Astrocyte (in vitro differentiated cells and primary cell): ENCODE data around the gene ING1. TPM values are rescaled to one million over a fixed set of nuclear protein-coding genes. Genes with fewer than 3 reads are reported as not detected.

Experiments
- DNase-seq: peaks from one replicate; pipeline ENCODE4 v3.0.0-alpha.2; 2010; ENCODE audit warnings: low read depth
- FAIRE-seq: peaks from 2 replicates; lab custom pipeline; 2011; peaks lifted over from hg19 to GRCh38; lab: Jason Lieb, UNC
- H2AFZ ChIP-seq: 2 replicates; pipeline ENCODE4 v1.6.0; 2012; ENCODE audit warnings: low read depth, low read length, inconsistent platforms
- H3K27ac ChIP-seq: 2 replicates; pipeline ENCODE4 v1.5.1; 2011; ENCODE audit warnings: low read depth, low read length, inconsistent platforms
- H3K27me3 ChIP-seq: 2 replicates; pipeline ENCODE4 v1.6.0; 2011; ENCODE audit warnings: low read length, inconsistent platforms; ENCODE audit not compliant: insufficient read depth
- H3K36me3 ChIP-seq: 2 replicates; pipeline ENCODE4 v1.5.1; 2011; ENCODE audit warnings: low read length, inconsistent platforms; ENCODE audit not compliant: insufficient read depth
- H3K4me1 ChIP-seq: 2 replicates; pipeline ENCODE4 v1.5.1; 2011; ENCODE audit warnings: low read length, inconsistent platforms; ENCODE audit not compliant: insufficient read depth
- H3K4me2 ChIP-seq: 2 replicates; pipeline ENCODE4 v1.6.0; 2012; ENCODE audit warnings: low read length, inconsistent platforms
- H3K4me3 ChIP-seq: 2 replicates; pipeline ENCODE4 v1.5.1; 2011; ENCODE audit warnings: low read depth, mild to moderate bottlenecking, low read length, inconsistent platforms; ENCODE audit not compliant: insufficient read depth
- H3K79me2 ChIP-seq: 2 replicates; pipeline ENCODE4 v1.6.0; 2012; ENCODE audit warnings: mild to moderate bottlenecking, low read length, inconsistent platforms; ENCODE audit not compliant: insufficient read depth
- H3K9ac ChIP-seq: 2 replicates; pipeline ENCODE4 v1.6.0; 2012; ENCODE audit warnings: mild to moderate bottlenecking, low read length, inconsistent platforms
- H3K9me3 ChIP-seq: 2 replicates; pipeline ENCODE4 v1.5.1; 2012; ENCODE audit warnings: low read depth, mild to moderate bottlenecking, low read length, inconsistent platforms; ENCODE audit not compliant: insufficient read depth
- H4K20me1 ChIP-seq: 2 replicates; pipeline ENCODE4 v1.6.0; 2012; ENCODE audit warnings: low read length, inconsistent platforms; ENCODE audit not compliant: insufficient read depth
- H3K27ac Mint-ChIP-seq: one replicate; pipeline ENCODE4 v1.8.0; 2021; ENCODE audit warnings: mild to moderate bottlenecking, mixed read lengths; ENCODE audit not compliant: unreplicated experiment
- H3K27me3 Mint-ChIP-seq: one replicate; pipeline ENCODE4 v1.8.0; 2021; ENCODE audit warnings: low read depth, mixed read lengths; ENCODE audit not compliant: unreplicated experiment
- H3K36me3 Mint-ChIP-seq: one replicate; pipeline ENCODE4 v1.8.0; 2021; ENCODE audit warnings: low read depth, mixed read lengths; ENCODE audit not compliant: unreplicated experiment
- H3K4me1 Mint-ChIP-seq: one replicate; pipeline ENCODE4 v1.8.0; 2021; ENCODE audit warnings: low read depth, mixed read lengths; ENCODE audit not compliant: unreplicated experiment
- H3K4me3 Mint-ChIP-seq: one replicate; pipeline ENCODE4 v1.8.0; 2021; ENCODE audit warnings: mild to moderate bottlenecking, moderate library complexity, mixed read lengths; ENCODE audit not compliant: unreplicated experiment
- H3K9me3 Mint-ChIP-seq: one replicate; pipeline ENCODE4 v1.8.0; 2021; ENCODE audit warnings: mild to moderate bottlenecking, mixed read lengths; ENCODE audit not compliant: unreplicated experiment
- CTCF ChIP-seq: IDR thresholded peaks from 2 replicates; pipeline ENCODE4 v1.5.1; 2011; ENCODE audit warnings: low read depth, mild to moderate bottlenecking, inconsistent platforms, low read length, moderate library complexity; ENCODE audit not compliant: insufficient read depth
- EZH2 ChIP-seq: IDR thresholded peaks from 2 replicates; pipeline ENCODE4 v1.6.1; 2012; ENCODE audit warnings: mild to moderate bottlenecking, low read length, inconsistent platforms; ENCODE audit not compliant: insufficient read depth
- total RNA-seq: library from RNA; stranded (reverse); gene quantifications from 2 replicates; pipeline ENCODE4 v1.2.1, GENCODE V29; 2021

The ING1 gene
- total RNA-seq, 1 donor from 2014 or later, result 11.8 TPM

GRCh38 chr13:110683203-110683883, 30.2 kb upstream of the ING1 start:
- Mint-ChIP-seq H3K27me3 (no peaks in the 10 kb centered on the region), H3K36me3 (peaks cover 19% of the 10 kb centered on the region), H3K4me1 (peaks cover 6% of the 10 kb centered on the region), H3K4me3 (no peak overlapping the region), H3K27ac (no peak overlapping the region), H3K9me3 (peaks cover 3% of the 10 kb centered on the region)
- Histone ChIP-seq H3K27ac (no peak overlapping the region), H3K27me3 (no peaks in the 10 kb centered on the region), H3K79me2 (no peaks in the 10 kb centered on the region), H3K9ac (no peak overlapping the region), H3K4me1 (peaks cover 3% of the 10 kb centered on the region), H3K36me3 (peaks cover 12% of the 10 kb centered on the region), H3K4me2 (no peak overlapping the region), H3K9me3 (no peaks in the 10 kb centered on the region), H3K4me3 (no peak overlapping the region), H2AFZ (no peak overlapping the region), H4K20me1 (peaks cover 10% of the 10 kb centered on the region)
- no peak for FAIRE-seq
- DNase-seq, result no peak
- TF ChIP-seq EZH2 (no peak), CTCF (peak; percentile 67)

- H3K27me3 ChIP-seq, result no peaks in the 10 kb centered on the region
- peaks cover 12% of the 10 kb centered on the region for H3K36me3 ChIP-seq
- H3K4me1 ChIP-seq, result peaks cover 3% of the 10 kb centered on the region
- FAIRE-seq (no peak), DNase-seq (no peak)
- no peaks in the 10 kb centered on the region for H3K9me3 ChIP-seq
- H3K4me3 Mint-ChIP-seq, result no peak overlapping the region
- no peak overlapping the region for H3K27ac Mint-ChIP-seq
- H3K79me2 ChIP-seq, result no peaks in the 10 kb centered on the region
- peaks cover 3% of the 10 kb centered on the region for H3K9me3 Mint-ChIP-seq
- H4K20me1 ChIP-seq, result peaks cover 10% of the 10 kb centered on the region
- H3K27me3 Mint-ChIP-seq, result no peaks in the 10 kb centered on the region
- no peak overlapping the region for H2AFZ ChIP-seq
- peaks cover 6% of the 10 kb centered on the region for H3K4me1 Mint-ChIP-seq
- no peak overlapping the region for H3K27ac ChIP-seq
- no peak overlapping the region for H3K4me2 ChIP-seq
- H3K9ac ChIP-seq, result no peak overlapping the region
- no peak for TF ChIP-seq EZH2
- TF ChIP-seq CTCF, result no peak
- no peak overlapping the region for H3K4me3 ChIP-seq
- peaks cover 13% of the 10 kb centered on the region for H3K36me3 Mint-ChIP-seq
These were observed 29.6 kb upstream of the ING1 start for GRCh38 chr13:110683921-110684320.

- Histone ChIP-seq H3K9me3 (no peaks in the 10 kb centered on the region), H3K4me1 (peaks cover 3% of the 10 kb centered on the region), H3K9ac (no peak overlapping the region), H4K20me1 (peaks cover 10% of the 10 kb centered on the region), H3K27me3 (no peaks in the 10 kb centered on the region), H3K79me2 (no peaks in the 10 kb centered on the region), H3K36me3 (peaks cover 12% of the 10 kb centered on the region), H2AFZ (no peak overlapping the region), H3K27ac (no peak overlapping the region), H3K4me3 (no peak overlapping the region), H3K4me2 (no peak overlapping the region)
- Mint-ChIP-seq H3K4me1 (peaks cover 6% of the 10 kb centered on the region), H3K27me3 (no peaks in the 10 kb centered on the region), H3K9me3 (peaks cover 3% of the 10 kb centered on the region), H3K27ac (no peak overlapping the region), H3K36me3 (peaks cover 13% of the 10 kb centered on the region), H3K4me3 (no peak overlapping the region)
- DNase-seq (no peak), FAIRE-seq (no peak)
- no peak for TF ChIP-seq EZH2
- no peak for TF ChIP-seq CTCF
These were observed 29.0 kb upstream of the ING1 start for GRCh38 chr13:110684388-110685056.
